ENCODE results near the gene SLC25A44.

Gene SLC25A44

GRCh38 chr1:156194300-156194652 lies 372 bp downstream of the SLC25A44 start:
- DNase-seq (ENCODE audit: low read depth), result no peak
- H3K4me3 ChIP-seq (ENCODE audit: low read depth, low read length), result peak overlapping the region; percentile 74

DNA sequence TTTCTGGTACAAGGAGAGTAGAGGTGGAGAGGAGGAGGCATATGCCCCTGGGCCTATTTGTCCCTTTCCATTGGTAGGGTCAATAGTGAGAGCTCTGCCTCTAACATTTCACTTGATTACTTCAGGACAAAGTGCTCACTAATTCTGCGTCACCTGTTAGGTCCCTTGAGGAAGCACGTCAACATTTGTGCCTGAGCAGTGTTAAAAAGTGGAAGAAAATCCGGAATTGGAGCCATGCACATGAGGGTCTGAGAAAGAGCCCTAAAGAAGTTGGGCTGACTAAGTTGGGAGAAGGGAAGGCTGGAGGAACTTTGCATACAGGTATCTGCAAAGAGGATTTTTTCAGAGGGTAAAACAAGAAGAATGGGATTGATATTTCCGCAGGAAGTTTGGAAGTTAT lies 1.9 kb downstream of the SLC25A44 start:
- H3K4me3 ChIP-seq (ENCODE audit: low read depth, low read length), result no peak overlapping the region
- TF ChIP-seq CTCF (IDR thresholded peaks at IDR 0.05; ENCODE audit: low read depth, low read length, missing control alignments), result no peak
- no peak for DNase-seq (ENCODE audit: low read depth)

More at GRCh38 chr1:156194300-156194652, 372 bp downstream of the SLC25A44 start:
- no peak for TF ChIP-seq CTCF (IDR thresholded peaks at IDR 0.05; ENCODE audit: low read depth, low read length, missing control alignments)

DNA sequence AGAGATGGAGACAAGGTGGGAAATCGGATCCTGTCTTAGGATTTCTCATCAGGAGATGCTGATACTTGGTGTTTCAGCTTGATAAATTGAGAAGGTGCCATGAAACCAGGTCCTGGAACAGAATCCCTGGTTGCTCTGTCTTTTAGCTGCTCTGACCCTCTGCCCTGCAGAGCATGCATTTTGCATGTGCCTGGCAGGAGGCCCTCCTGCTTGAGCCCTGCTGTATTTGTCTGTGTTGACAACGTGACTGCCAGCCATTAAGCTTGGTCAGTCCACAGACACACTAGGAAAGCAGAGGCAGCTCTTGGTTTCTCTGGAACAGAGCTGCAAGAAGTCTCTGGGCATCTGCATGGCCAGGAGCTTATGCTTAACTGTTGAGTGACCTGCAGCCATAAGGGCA lies 2.5 kb downstream of the SLC25A44 start:
- H3K4me3 ChIP-seq (ENCODE audit: low read depth, low read length), result no peak overlapping the region
- no peak for TF ChIP-seq CTCF (IDR thresholded peaks at IDR 0.05; ENCODE audit: low read depth, low read length, missing control alignments)
- no peak for DNase-seq (ENCODE audit: low read depth)

DNA sequence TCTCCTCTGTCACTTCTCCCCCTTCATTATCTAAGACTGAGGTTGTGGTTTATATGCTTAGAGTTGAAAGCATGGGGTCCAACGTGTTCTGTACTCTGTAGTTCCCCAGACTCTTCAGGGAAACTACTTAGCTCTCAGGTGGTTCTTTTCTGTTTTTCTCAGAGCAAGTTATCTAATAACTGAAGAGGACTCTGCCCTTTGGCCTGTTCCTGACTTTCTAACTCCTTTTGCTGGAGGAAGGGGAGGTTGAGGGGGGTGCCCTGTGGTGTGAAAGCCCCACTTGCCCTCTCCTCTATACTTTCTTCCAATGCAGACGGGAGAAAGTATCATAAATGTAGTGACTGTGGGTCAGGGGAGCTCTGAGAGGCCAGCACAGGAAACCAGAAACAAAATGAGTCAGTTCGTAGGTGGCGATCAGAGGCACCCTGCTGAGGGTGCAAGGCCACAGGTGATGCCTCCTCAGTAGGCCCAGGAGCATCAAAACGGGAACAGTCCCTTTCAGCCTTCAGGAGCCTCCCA lies 5.0 kb downstream of the SLC25A44 start:
- no peak overlapping the region; the same call in 1 of the 2 replicates for H3K4me3 ChIP-seq (ENCODE audit: low read depth, low read length)
- DNase-seq (ENCODE audit: low read depth), result no peak
- no peak for TF ChIP-seq CTCF (IDR thresholded peaks at IDR 0.05; ENCODE audit: low read depth, low read length, missing control alignments)

- DNase-seq (ENCODE audit: low read depth), result no peak
- H3K4me3 ChIP-seq (ENCODE audit: low read depth, low read length), result no peak overlapping the region
- TF ChIP-seq CTCF (IDR thresholded peaks at IDR 0.05; ENCODE audit: low read depth, low read length, missing control alignments), result no peak
Measured at GRCh38 chr1:156200044-156200443, 6.1 kb downstream of the SLC25A44 start.

DNA sequence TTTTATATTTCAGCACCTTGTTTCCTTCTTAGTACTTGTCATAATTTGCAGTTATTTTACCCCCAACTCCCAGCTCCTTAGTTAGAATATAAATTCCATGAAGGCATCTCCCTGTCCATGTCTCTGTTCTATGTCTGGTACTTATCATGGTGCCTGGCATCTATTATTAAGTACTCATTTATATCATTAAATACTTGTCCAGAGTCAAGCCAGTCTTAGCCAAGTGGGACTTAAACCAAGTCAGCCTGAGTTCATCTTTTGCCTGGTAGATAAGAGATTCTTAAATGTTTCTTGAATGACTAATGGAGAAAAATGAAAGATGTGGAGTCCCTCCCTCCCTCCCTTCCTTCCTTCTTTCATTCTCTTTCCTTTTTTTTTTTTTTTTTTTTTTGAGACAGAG lies 9.4 kb downstream of the SLC25A44 start:
- no peak overlapping the region for H3K4me3 ChIP-seq (ENCODE audit: low read depth, low read length)
- no peak for DNase-seq (ENCODE audit: low read depth)
- TF ChIP-seq CTCF (IDR thresholded peaks at IDR 0.05; ENCODE audit: low read depth, low read length, missing control alignments), result no peak

GRCh38 chr1:156204686-156205085 lies 10.8 kb downstream of the SLC25A44 start:
- DNase-seq (ENCODE audit: low read depth), result no peak
- no peak for TF ChIP-seq CTCF (IDR thresholded peaks at IDR 0.05; ENCODE audit: low read depth, low read length, missing control alignments)
- H3K4me3 ChIP-seq (ENCODE audit: low read depth, low read length), result no peak overlapping the region
